ENCODE measurements around the gene KDM6A.
"Not testable (repeated sequence)": the region's sequence is repeated elsewhere in the genome, so short reads cannot be mapped to it uniquely, and the experiment has no call there.

Gene KDM6A

GRCh38 chrX:45031830-45032378 is 158.9 kb downstream of the KDM6A start:
- H3K4ac ChIP-seq (ENCODE audit: low read depth, low read length): no peak overlapping the region
- H3K4me3 ChIP-seq (ENCODE audit: low read depth, low read length): no peak overlapping the region
- H4K12ac ChIP-seq (ENCODE audit: low read depth, low read length): no peak overlapping the region
- no peak overlapping the region for H2BK120ac ChIP-seq (ENCODE audit: insufficient read depth, low read length, poor library complexity)
- H3K79me1 ChIP-seq (ENCODE audit: low read length): no peaks in the 10 kb centered on the region
- H3K4me1 ChIP-seq (ENCODE audit: control insufficient read depth in 1 of 2, insufficient read depth in 2 of 2, low read length in 2 of 2): no peaks in the 10 kb centered on the region
- no CpG with 5 or more reads among the region's 3 CpGs for WGBS (ENCODE audit: extremely low coverage, insufficient coverage, insufficient read length)
- no peak for DNase-seq
- H3K23ac ChIP-seq (ENCODE audit: low read length): no peak overlapping the region
- no peak overlapping the region for H2BK5ac ChIP-seq (ENCODE audit: low read depth, low read length, poor library complexity)
- peaks cover 0 to under 1% of the 10 kb centered on the region in 2 experiments for H3K36me3 ChIP-seq (ENCODE audit: control insufficient read depth in 1 of 2, insufficient read depth in 2 of 2, low read length in 2 of 2)
- no peak overlapping the region for H3K27ac ChIP-seq (ENCODE audit: low read depth, low read length)
- H3K9ac ChIP-seq (ENCODE audit: low read length): no peak overlapping the region
- peaks cover 3% of the 10 kb centered on the region for H3K79me2 ChIP-seq (ENCODE audit: control insufficient read depth, insufficient read depth, low read length, poor library complexity)
- H2BK12ac ChIP-seq (ENCODE audit: low read length): no peak overlapping the region
- no peak overlapping the region for H4K91ac ChIP-seq (ENCODE audit: low read depth, low read length)
- H3K18ac ChIP-seq (ENCODE audit: low read length): no peak overlapping the region
- no peak overlapping the region for H3K14ac ChIP-seq (ENCODE audit: low read length)
- H2AK5ac ChIP-seq (ENCODE audit: low read length): no peak overlapping the region
- no peak overlapping the region for H3K4me2 ChIP-seq (ENCODE audit: low read length)
- H3K9me3 ChIP-seq (ENCODE audit: insufficient read depth, low read depth, low read length): no peaks in the 10 kb centered on the region
- H2AFZ ChIP-seq (ENCODE audit: insufficient read depth, low read length, poor library complexity): no peak overlapping the region
- no peak overlapping the region for H4K8ac ChIP-seq (ENCODE audit: low read depth, low read length)
- H3K27me3 ChIP-seq (ENCODE audit: insufficient read depth, low read length): no peaks in the 10 kb centered on the region

GRCh38 chrX:45035071-45035470 is 162.1 kb downstream of the KDM6A start:
- Histone ChIP-seq H3K4me1 (ENCODE audit: control insufficient read depth in 1 of 2, insufficient read depth in 2 of 2, low read length in 2 of 2) (no peaks in the 10 kb centered on the region), H3K18ac (ENCODE audit: low read length) (no peak overlapping the region), H3K14ac (ENCODE audit: low read length) (no peak overlapping the region), H3K27me3 (ENCODE audit: insufficient read depth, low read length) (no peaks in the 10 kb centered on the region), H2BK120ac (ENCODE audit: insufficient read depth, low read length, poor library complexity) (no peak overlapping the region), H4K91ac (ENCODE audit: low read depth, low read length) (no peak overlapping the region), H3K4me2 (ENCODE audit: low read length) (no peak overlapping the region), H2BK5ac (ENCODE audit: low read depth, low read length, poor library complexity) (no peak overlapping the region), H3K27ac (ENCODE audit: low read depth, low read length) (no peak overlapping the region), H4K8ac (ENCODE audit: low read depth, low read length) (no peak overlapping the region), H2AFZ (ENCODE audit: insufficient read depth, low read length, poor library complexity) (no peak overlapping the region), H3K36me3 (ENCODE audit: control insufficient read depth in 1 of 2, insufficient read depth in 2 of 2, low read length in 2 of 2) (no peaks in the 10 kb centered on the region), H3K9me3 (ENCODE audit: insufficient read depth, low read depth, low read length) (no peaks in the 10 kb centered on the region), H2BK12ac (ENCODE audit: low read length) (no peak overlapping the region), H2AK5ac (ENCODE audit: low read length) (no peak overlapping the region), H3K79me2 (ENCODE audit: control insufficient read depth, insufficient read depth, low read length, poor library complexity) (no peaks in the 10 kb centered on the region), H3K4ac (ENCODE audit: low read depth, low read length) (no peak overlapping the region), H4K12ac (ENCODE audit: low read depth, low read length) (no peak overlapping the region), H3K23ac (ENCODE audit: low read length) (no peak overlapping the region), H3K4me3 (ENCODE audit: low read depth, low read length) (no peak overlapping the region), H3K79me1 (ENCODE audit: low read length) (no peaks in the 10 kb centered on the region), H3K9ac (ENCODE audit: low read length) (no peak overlapping the region)
- peak in 1 of 2 donors; percentile 21 for DNase-seq
- WGBS (ENCODE audit: extremely low coverage, insufficient coverage, insufficient read length): no CpG with 5 or more reads among the region's 2 CpGs

GRCh38 chrX:45036161-45036560 is 163.2 kb downstream of the KDM6A start:
- Histone ChIP-seq H4K91ac (ENCODE audit: low read depth, low read length) (no peak overlapping the region), H3K36me3 (ENCODE audit: control insufficient read depth in 1 of 2, insufficient read depth in 2 of 2, low read length in 2 of 2) (no peaks in the 10 kb centered on the region), H3K27ac (ENCODE audit: low read depth, low read length) (no peak overlapping the region), H4K8ac (ENCODE audit: low read depth, low read length) (no peak overlapping the region), H3K4me3 (ENCODE audit: low read depth, low read length) (no peak overlapping the region), H3K4ac (ENCODE audit: low read depth, low read length) (no peak overlapping the region), H3K9me3 (ENCODE audit: insufficient read depth, low read depth, low read length) (no peaks in the 10 kb centered on the region), H3K27me3 (ENCODE audit: insufficient read depth, low read length) (no peaks in the 10 kb centered on the region), H3K79me1 (ENCODE audit: low read length) (no peaks in the 10 kb centered on the region), H3K9ac (ENCODE audit: low read length) (no peak overlapping the region), H4K12ac (ENCODE audit: low read depth, low read length) (no peak overlapping the region), H2BK120ac (ENCODE audit: insufficient read depth, low read length, poor library complexity) (no peak overlapping the region), H2AK5ac (ENCODE audit: low read length) (no peak overlapping the region), H2BK5ac (ENCODE audit: low read depth, low read length, poor library complexity) (no peak overlapping the region), H3K23ac (ENCODE audit: low read length) (no peak overlapping the region), H3K14ac (ENCODE audit: low read length) (no peak overlapping the region), H3K18ac (ENCODE audit: low read length) (no peak overlapping the region), H3K4me1 (ENCODE audit: control insufficient read depth in 1 of 2, insufficient read depth in 2 of 2, low read length in 2 of 2) (no peaks in the 10 kb centered on the region), H3K4me2 (ENCODE audit: low read length) (no peak overlapping the region), H3K79me2 (ENCODE audit: control insufficient read depth, insufficient read depth, low read length, poor library complexity) (no peaks in the 10 kb centered on the region), H2BK12ac (ENCODE audit: low read length) (no peak overlapping the region), H2AFZ (ENCODE audit: insufficient read depth, low read length, poor library complexity) (no peak overlapping the region)
- DNase-seq: no peak
- no CpG with 5 or more reads among the region's 4 CpGs for WGBS (ENCODE audit: extremely low coverage, insufficient coverage, insufficient read length)

- H3K4me1 ChIP-seq (ENCODE audit: control insufficient read depth in 1 of 2, insufficient read depth in 2 of 2, low read length in 2 of 2); H4K91ac ChIP-seq (ENCODE audit: low read depth, low read length); H3K9ac ChIP-seq (ENCODE audit: low read length); H4K8ac ChIP-seq (ENCODE audit: low read depth, low read length); H3K18ac ChIP-seq (ENCODE audit: low read length); H3K14ac ChIP-seq (ENCODE audit: low read length); H3K27ac ChIP-seq (ENCODE audit: low read depth, low read length); DNase-seq; H3K36me3 ChIP-seq (ENCODE audit: control insufficient read depth in 1 of 2, insufficient read depth in 2 of 2, low read length in 2 of 2); H3K4ac ChIP-seq (ENCODE audit: low read depth, low read length); H3K27me3 ChIP-seq (ENCODE audit: insufficient read depth, low read length); H3K79me2 ChIP-seq (ENCODE audit: control insufficient read depth, insufficient read depth, low read length, poor library complexity); H2BK5ac ChIP-seq (ENCODE audit: low read depth, low read length, poor library complexity); H3K79me1 ChIP-seq (ENCODE audit: low read length); H4K12ac ChIP-seq (ENCODE audit: low read depth, low read length); H3K9me3 ChIP-seq (ENCODE audit: insufficient read depth, low read depth, low read length); H2AFZ ChIP-seq (ENCODE audit: insufficient read depth, low read length, poor library complexity); H2BK120ac ChIP-seq (ENCODE audit: insufficient read depth, low read length, poor library complexity); H3K4me3 ChIP-seq (ENCODE audit: low read depth, low read length); H3K4me2 ChIP-seq (ENCODE audit: low read length); H2AK5ac ChIP-seq (ENCODE audit: low read length); H2BK12ac ChIP-seq (ENCODE audit: low read length); H3K23ac ChIP-seq (ENCODE audit: low read length): not testable (repeated sequence)
- no CpG with 5 or more reads among the region's 28 CpGs for WGBS (ENCODE audit: extremely low coverage, insufficient coverage, insufficient read length)
Observed at GRCh38 chrX:45040137-45040536, 167.1 kb downstream of the KDM6A start.

Measured in trophoblast cell (in vitro differentiated cells and primary cell).